Activated T-helper 9 cell treated with anti-CD3 and anti-CD28 coated beads, Interleukin-2, amount 50 U/mL, for 16 hours (primary cell): Measurements from ENCODE around the gene TPP2.

Experiments
- DNase-seq: peaks from one replicate; pipeline ENCODE4 v3.0.0-alpha.2; 2020; ENCODE audit warnings: low read depth

Gene TPP2

DNA sequence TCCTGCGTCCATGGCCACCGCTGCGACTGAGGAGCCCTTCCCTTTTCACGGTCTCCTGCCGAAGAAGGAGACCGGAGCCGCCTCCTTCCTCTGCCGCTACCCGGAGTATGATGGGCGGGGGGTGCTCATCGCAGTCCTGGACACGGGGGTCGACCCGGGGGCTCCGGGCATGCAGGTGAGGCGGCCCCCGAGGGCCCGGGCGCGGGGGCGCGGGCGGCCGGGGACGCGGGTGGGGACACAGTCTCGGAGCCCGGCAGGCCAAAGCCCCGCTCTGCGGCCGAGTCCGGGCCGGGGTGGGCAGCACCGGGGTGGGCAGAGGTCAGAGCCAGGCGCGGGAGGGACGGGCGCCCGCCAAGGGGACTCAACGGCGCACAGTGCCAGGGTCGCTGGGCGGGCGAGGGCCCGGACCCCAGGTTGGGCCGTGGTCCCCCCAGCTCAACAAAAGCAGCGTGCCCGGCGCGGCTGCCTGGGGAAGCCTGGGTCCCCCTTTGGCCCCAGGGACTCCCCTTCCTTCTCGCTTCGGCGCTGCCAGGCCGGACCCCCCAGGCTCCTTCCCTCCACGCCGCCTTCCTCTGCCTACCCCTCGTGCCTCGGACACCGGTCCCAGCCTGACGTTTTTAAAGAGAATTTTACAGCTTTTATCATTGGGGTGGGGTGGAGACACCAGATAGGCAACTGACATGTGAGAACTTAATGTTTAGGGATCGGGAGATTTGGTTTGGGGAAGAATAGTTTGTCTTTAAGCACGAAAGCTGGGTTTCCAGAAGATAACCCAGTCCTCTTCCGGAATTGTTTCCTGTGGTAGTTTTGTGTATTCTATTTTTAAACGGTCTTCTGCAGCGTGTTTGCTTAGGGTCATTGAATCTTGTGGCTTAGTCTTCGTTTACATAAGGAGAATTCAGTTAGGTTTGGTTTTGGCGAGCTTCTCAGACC is 509 bp downstream of the TPP2 start:
- DNase-seq = peak; percentile 3

- DNase-seq = no peak
Measured at GRCh38 chr13:102598061-102598460, 1.3 kb downstream of the TPP2 start.

- DNase-seq = no peak
Measured at GRCh38 chr13:102599426-102600012, 2.7 kb downstream of the TPP2 start.

GRCh38 chr13:102606537-102607309 is 9.9 kb downstream of the TPP2 start:
- DNase-seq = no peak

- no peak for DNase-seq
Measured at GRCh38 chr13:102608974-102609373, 12.2 kb downstream of the TPP2 start.

GRCh38 chr13:102609696-102610095 is 12.9 kb downstream of the TPP2 start:
- no peak for DNase-seq

DNA sequence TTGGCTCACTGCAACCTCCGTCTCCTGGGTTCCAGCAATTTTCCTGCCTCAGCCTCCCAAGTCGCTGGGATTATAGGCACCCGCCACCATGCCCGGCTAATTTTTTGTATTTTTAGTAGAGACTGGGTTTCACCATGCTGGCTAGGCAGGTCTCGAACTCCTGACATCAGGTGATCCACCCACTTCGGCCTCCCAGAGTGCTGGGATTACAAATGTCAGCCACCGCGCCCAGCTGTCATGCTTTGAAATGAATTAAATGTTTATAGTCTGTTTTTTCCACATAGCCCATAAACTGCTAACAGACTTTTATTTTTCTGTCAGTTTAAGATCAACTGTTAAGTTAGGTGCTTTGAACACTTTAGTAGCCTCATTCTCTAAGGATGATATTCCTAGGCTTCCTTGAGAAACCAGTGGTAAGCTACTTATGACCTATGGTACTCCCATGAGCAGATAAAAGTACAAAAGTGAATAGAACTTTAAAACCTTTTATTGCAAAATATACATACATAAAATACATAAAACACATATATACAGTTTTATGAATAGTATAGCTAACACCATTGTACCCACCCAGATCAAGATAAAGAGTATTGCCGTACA is 13.6 kb downstream of the TPP2 start:
- no peak for DNase-seq

GRCh38 chr13:102617697-102618350 is 21.0 kb downstream of the TPP2 start:
- DNase-seq = no peak

- no peak for DNase-seq
Measured at GRCh38 chr13:102620516-102620915, 23.7 kb downstream of the TPP2 start.

GRCh38 chr13:102626928-102627327 is 30.1 kb downstream of the TPP2 start:
- DNase-seq = no peak

DNA sequence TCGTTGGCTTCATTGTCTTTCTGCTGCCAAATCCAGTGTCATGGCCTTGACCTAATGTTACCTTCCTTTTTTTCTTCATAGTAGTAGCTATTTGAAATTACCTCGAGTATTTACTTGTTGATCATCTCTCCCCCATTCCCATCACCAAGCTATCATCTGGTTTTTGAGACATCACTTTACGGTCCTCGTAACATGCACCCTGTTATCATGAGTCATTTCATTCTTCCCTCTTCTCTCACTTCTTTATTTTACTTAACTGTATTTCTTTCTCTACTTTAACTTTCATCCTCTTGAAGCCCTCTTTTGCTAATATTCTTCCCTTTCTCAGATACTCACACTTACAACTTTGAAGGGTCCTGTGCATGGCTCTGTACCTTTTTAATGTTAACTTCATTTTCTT is 31.8 kb downstream of the TPP2 start:
- DNase-seq = no peak

GRCh38 chr13:102631198-102631597 is 34.4 kb downstream of the TPP2 start:
- no peak for DNase-seq

- DNase-seq = no peak
Measured at GRCh38 chr13:102638741-102639140, 42.0 kb downstream of the TPP2 start.

DNA sequence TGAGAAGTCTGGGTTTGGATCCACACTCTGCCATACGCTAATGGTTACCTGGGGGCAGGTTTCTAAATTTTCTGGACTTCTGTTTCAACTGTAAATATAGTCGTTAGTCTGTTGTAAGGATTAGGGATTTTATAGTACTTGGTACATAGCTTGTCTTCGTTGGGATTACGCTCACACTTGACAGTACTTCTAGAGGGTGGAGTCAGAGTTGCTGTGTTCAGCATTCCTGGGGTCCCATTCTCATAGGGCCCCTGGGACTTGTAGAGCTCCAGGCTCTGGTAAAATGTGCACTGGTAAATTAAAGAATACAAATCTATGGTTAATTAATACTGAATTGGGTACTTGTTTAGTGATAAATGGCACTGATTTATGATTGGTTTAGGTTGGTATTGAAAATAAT is 45.2 kb downstream of the TPP2 start:
- no peak for DNase-seq

GRCh38 chr13:102642475-102642874 is 45.7 kb downstream of the TPP2 start:
- DNase-seq = no peak

- no peak for DNase-seq
Measured at GRCh38 chr13:102643656-102644055, 46.9 kb downstream of the TPP2 start.

GRCh38 chr13:102645701-102646100 is 48.9 kb downstream of the TPP2 start:
- no peak for DNase-seq

- DNase-seq = no peak
Measured at GRCh38 chr13:102648046-102648445, 51.3 kb downstream of the TPP2 start.

DNA sequence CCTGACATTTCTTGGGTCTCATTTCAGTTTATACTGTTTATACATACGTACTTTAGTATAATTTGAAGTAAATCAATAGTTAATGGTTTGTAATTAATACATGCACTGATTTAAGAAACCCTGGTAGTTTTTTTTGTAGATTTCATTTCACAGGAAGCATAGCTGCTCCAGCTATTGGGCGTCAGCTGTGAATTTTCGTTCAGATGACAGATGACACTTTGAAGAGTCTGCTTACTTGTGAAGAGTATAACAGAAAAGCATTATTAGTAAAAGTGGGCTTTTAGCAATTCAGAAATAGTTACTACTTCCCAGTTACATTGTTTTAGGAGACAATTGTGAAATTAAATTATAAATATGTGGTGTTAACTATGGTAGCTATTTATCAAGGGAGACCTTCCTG is 53.7 kb downstream of the TPP2 start:
- DNase-seq = no peak

DNA sequence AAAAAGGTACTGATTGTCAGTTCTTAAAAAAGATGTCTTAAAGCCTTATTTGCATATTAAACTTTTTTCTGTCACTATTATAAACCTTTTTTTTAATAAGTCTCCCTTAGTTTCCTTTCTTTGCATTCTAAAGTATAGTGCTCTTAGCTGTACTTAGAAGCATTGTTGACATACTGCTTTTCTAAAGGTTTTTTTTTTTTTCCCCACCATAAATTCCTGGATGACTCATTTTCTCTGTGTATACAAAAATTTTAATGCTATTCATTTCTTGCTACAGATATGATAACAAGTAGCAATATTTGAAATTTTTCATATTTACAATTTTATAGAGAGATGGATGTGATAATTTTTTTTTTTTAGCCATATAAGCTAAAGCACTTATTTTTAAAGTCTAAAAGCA is 54.6 kb downstream of the TPP2 start:
- DNase-seq = no peak

DNA sequence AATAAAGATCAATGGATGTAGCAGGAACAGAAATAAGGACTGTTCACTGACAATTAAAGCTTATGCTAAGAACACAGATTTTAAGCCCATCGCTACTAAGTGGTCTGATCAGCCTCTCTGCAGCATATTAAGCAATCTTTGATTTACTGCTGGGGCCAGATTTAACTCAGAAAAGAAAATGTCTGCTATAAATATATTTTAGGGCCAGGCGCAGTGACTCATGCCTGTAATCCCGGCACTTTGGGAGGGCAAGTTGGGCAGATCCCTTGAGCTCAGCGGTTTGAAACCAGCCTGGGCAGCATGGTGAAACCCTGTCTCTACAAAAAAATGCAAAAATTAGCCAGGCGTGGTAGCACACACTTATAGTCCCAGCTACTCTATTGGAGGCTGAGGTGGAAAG is 55.1 kb downstream of the TPP2 start:
- no peak for DNase-seq

- no peak for DNase-seq
Measured at GRCh38 chr13:102654756-102655155, 58.0 kb downstream of the TPP2 start.
